Lung (tissue), 16 donors: ENCODE data around the gene DENND4B. TPM values are rescaled to one million over a fixed set of nuclear protein-coding genes. Genes with fewer than 3 reads are reported as not detected.

Source experiments
- ATAC-seq: fragments of 200-7000 bp; cut with Tn5 transposase; one replicate; pipeline ENCODE4 v1.9.1; 2020; ENCODE audit warnings: moderate number of reproducible peaks; ENCODE audit not compliant: insufficient read depth, low FRiP score
- DNase-seq, 3 donors: peaks; one replicate each; pipeline ENCODE4 v3.0.0-alpha.2; 2013 to 2017
- H3K27ac ChIP-seq, 2 donors: one replicate each; pipeline ENCODE4 v1.5.1; 2013; ENCODE audit warnings: mild to moderate bottlenecking in 2 of 2, moderate library complexity in 2 of 2, control low read depth in 1 of 2, inconsistent platforms in 1 of 2, low read depth in 1 of 2, low read length in 1 of 2
- H3K27me3 ChIP-seq, 3 donors: one replicate each; pipeline ENCODE4 v1.5.1; 2013; ENCODE audit warnings: low read length in 2 of 3; ENCODE audit not compliant: control insufficient read depth in 3 of 3, insufficient read depth in 3 of 3
- H3K36me3 ChIP-seq, 4 donors: one replicate each; pipeline ENCODE4 v1.5.1; 2013; ENCODE audit warnings: low read length in 4 of 4, mild to moderate bottlenecking in 1 of 4, moderate library complexity in 1 of 4; ENCODE audit not compliant: control insufficient read depth in 4 of 4, insufficient read depth in 4 of 4
- H3K4me1 ChIP-seq, 5 donors: one replicate each; pipeline ENCODE4 v1.5.1; 2013; ENCODE audit warnings: low read length in 5 of 5, mild to moderate bottlenecking in 2 of 5, moderate library complexity in 1 of 5; ENCODE audit not compliant: control insufficient read depth in 5 of 5, insufficient read depth in 5 of 5
- H3K4me3 ChIP-seq: one replicate; pipeline ENCODE4 v1.5.1; 2013; ENCODE audit warnings: mild to moderate bottlenecking, control low read depth, moderate library complexity
- H3K9ac ChIP-seq, 2 donors: one replicate each; pipeline ENCODE4 v1.5.1; 2013; ENCODE audit warnings: low read length in 2 of 2, control low read depth in 1 of 2; ENCODE audit not compliant: insufficient read depth in 1 of 2
- H3K9me3 ChIP-seq, 4 donors: one replicate each; pipeline ENCODE4 v1.5.1; 2013; ENCODE audit warnings: low read length in 3 of 4, mild to moderate bottlenecking in 1 of 4, moderate library complexity in 1 of 4; ENCODE audit not compliant: control insufficient read depth in 4 of 4, insufficient read depth in 3 of 4
- WGBS, 2 donors: extraction: QIAGEN DNeasy Blood & Tissue Kit; methylation state at CpG; one replicate each; pipeline ENCODE4 v1.1.7; 2013; 5-methylcytosine and 5-hydroxymethylcytosine counted together
- long read RNA-seq, 5 donors: transcript quantifications; one replicate each; lab custom pipeline, GENCODE V29; 2026
- polyA plus RNA-seq, 2 donors: library from polyadenylated mRNA; stranded (reverse); fragments of 200-250 nt; gene quantifications; one replicate each; pipeline ENCODE4 v1.2.1, GENCODE V29; 2013
- total RNA-seq, 2 donors: library from RNA; depleted of rRNA in 1 of 2; stranded (reverse); fragments of >200 nt in 1 of 2; gene quantifications; one replicate each; pipeline ENCODE4 v1.2.1, GENCODE V29; 2014 to 2021
- TF ChIP-seq, protein P1 (sequence below): IDR thresholded peaks from 2 replicates; pipeline ENCODE4 v1.5.1; 2012; ENCODE audit warnings: mild to moderate bottlenecking; ENCODE audit errors: control extremely low read depth, extremely low read depth
- donor health status: control.
- donor health status: control.
- donor health status: Bipolar disorder and iron deficiency.
- donor health status: healthy.
- donor health status: DM: yes; HTN: yes; CAD: no.

The DENND4B gene, protein sequence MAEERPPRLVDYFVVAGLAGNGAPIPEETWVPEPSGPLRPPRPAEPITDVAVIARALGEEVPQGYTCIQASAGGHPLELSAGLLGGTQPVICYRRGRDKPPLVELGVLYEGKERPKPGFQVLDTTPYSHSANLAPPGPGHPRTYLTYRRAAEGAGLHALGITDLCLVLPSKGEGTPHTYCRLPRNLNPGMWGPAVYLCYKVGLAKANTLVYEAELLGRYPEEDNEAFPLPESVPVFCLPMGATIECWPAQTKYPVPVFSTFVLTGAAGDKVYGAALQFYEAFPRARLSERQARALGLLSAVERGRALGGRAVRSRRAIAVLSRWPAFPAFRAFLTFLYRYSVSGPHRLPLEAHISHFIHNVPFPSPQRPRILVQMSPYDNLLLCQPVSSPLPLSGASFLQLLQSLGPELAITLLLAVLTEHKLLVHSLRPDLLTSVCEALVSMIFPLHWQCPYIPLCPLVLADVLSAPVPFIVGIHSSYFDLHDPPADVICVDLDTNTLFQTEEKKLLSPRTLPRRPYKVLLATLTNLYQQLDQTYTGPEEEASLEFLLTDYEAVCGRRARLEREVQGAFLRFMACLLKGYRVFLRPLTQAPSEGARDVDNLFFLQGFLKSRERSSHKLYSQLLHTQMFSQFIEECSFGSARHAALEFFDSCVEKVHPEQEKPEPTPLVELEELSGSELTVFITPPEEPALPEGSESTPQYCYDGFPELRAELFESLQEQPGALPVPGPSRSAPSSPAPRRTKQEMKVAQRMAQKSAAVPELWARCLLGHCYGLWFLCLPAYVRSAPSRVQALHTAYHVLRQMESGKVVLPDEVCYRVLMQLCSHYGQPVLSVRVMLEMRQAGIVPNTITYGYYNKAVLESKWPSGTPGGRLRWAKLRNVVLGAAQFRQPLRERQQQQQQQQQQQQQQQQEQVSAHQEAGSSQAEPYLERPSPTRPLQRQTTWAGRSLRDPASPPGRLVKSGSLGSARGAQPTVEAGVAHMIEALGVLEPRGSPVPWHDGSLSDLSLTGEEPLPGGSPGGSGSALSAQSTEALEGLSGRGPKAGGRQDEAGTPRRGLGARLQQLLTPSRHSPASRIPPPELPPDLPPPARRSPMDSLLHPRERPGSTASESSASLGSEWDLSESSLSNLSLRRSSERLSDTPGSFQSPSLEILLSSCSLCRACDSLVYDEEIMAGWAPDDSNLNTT (N-terminal part only)
- total RNA-seq (10 to 100 TPM; 40.5 to 84.7 TPM), polyA plus RNA-seq (10 to 100 TPM; 57.2 to 61.6 TPM)
- long read RNA-seq, donor 1, partial matches to known transcripts: 0 of 3 reads
- long read RNA-seq, donor 1, other reads (novel, unspliced or antisense): 0 of 3 reads
- long read RNA-seq, donor 2: 0 reads
- long read RNA-seq, donor 3, partial matches to known transcripts: 0 of 1 reads
- long read RNA-seq, donor 3, other reads (novel, unspliced or antisense): 0 of 1 reads
- long read RNA-seq, donor 4, partial matches to known transcripts: 0 of 2 reads
- long read RNA-seq, donor 4, other reads (novel, unspliced or antisense): 0 of 2 reads
- long read RNA-seq, donor 5, partial matches to known transcripts: 0 of 4 reads
- long read RNA-seq, donor 5, other reads (novel, unspliced or antisense): 0 of 4 reads

DNA sequence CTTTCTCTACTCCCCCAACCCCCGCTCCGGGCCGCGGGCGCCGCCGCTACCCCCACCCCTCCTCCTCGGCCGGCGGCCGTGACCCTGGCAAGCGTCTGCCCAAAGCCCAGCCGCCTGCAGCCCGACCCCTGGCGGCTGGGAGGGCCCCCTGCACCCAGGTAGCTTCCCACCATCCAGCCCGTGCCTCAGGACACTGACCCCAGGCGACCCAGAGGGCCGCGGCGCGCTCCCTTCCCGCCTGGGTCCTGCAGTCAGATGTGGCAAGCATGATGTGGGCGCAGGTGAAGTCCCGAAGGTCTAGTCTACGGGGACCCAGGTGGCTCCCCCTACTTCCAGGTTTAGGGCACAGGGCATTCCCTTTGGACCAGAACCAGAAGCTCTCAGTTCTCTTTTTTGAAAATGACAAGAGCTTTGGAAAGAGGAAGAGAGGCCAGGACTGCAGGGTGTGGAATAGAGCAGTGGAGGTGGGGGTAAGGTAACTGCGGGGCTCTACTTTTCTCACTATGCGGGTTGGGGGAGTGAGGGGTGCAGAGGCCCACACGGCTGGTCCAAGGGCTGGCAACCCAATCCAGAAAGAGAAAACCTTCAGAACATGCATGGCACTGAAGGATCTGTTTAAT lies at the start of gene DENND4B:
Gene DENND4B (minus strand): TSS at position 97 of the 620 bp plus-strand sequence. CDS start 2,344 bp downstream, outside the sequence.
- DNase-seq: peak; percentile 84 to 88 (median 85)
- Histone ChIP-seq H3K27me3 (no peaks in the 10 kb centered on the region), H3K4me1 (peaks cover 0 to 14% (median 8%) of the 10 kb centered on the region in 5 donors), H3K9me3 (no peaks in the 10 kb centered on the region), H3K27ac (peak within 1 kb of the TSS; percentile 97 to 99), H3K4me3 (peak within 1 kb of the TSS; percentile 75), H3K9ac (peak within 1 kb of the TSS; percentile 55 to 76), H3K36me3 (peaks cover 7 to 39% (median 35%) of the 10 kb centered on the region in 4 donors)
- ATAC-seq: peak; percentile 87
- TF ChIP-seq, protein P1, sequence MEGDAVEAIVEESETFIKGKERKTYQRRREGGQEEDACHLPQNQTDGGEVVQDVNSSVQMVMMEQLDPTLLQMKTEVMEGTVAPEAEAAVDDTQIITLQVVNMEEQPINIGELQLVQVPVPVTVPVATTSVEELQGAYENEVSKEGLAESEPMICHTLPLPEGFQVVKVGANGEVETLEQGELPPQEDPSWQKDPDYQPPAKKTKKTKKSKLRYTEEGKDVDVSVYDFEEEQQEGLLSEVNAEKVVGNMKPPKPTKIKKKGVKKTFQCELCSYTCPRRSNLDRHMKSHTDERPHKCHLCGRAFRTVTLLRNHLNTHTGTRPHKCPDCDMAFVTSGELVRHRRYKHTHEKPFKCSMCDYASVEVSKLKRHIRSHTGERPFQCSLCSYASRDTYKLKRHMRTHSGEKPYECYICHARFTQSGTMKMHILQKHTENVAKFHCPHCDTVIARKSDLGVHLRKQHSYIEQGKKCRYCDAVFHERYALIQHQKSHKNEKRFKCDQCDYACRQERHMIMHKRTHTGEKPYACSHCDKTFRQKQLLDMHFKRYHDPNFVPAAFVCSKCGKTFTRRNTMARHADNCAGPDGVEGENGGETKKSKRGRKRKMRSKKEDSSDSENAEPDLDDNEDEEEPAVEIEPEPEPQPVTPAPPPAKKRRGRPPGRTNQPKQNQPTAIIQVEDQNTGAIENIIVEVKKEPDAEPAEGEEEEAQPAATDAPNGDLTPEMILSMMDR: peak; percentile 64
- WGBS, 2 donors: 7 to 9% methylated on average over 28 of the region's 28 CpGs

DNA sequence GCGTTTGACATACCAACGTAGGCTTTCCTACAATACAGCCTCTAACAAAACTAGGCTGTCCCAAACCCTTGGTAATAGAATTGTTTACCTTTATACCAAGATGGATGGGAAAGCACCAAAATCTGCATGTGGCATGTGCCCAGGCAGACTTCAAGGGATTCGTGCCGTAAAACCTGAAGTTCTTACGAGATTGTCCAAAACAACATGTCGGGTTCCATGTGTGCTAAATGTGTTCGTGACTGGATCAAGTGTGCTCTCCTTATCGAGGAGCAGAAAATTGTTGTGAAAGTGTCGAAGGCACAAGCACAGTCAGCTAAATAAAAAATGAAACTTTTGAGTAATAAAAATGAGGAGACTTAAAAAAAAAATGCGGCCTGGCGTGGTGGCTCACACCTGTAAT lies 49.1 kb upstream of the DENND4B start:
- TF ChIP-seq, protein P1: no peak
- no peaks in the 10 kb centered on the region for H3K9me3 ChIP-seq
- 96 to 97% methylated on average over 11 of the region's 11 CpGs for WGBS, 2 donors
- no peak overlapping the region for H3K27ac ChIP-seq
- no peak for DNase-seq
- no peak for ATAC-seq
- H3K9ac ChIP-seq: no peak overlapping the region
- no peaks in the 10 kb centered on the region for H3K27me3 ChIP-seq
- H3K4me1 ChIP-seq: peaks cover 4 to 11% (median 6%) of the 10 kb centered on the region in 5 donors
- peaks cover 13 to 26% (median 17%) of the 10 kb centered on the region in 4 donors for H3K36me3 ChIP-seq
- H3K4me3 ChIP-seq: no peak overlapping the region

- H3K27ac ChIP-seq: no peak overlapping the region
- peaks cover 13 to 26% (median 17%) of the 10 kb centered on the region in 4 donors for H3K36me3 ChIP-seq
- H3K9ac ChIP-seq: no peak overlapping the region
- peaks cover 4 to 11% (median 6%) of the 10 kb centered on the region in 5 donors for H3K4me1 ChIP-seq
- no peak overlapping the region for H3K4me3 ChIP-seq
- ATAC-seq (no peak), DNase-seq (no peak)
- no peaks in the 10 kb centered on the region for H3K27me3 ChIP-seq
- TF ChIP-seq, protein P1: no peak
- 89 to 94% methylated on average over 3 of the region's 3 CpGs for WGBS, 2 donors
- no peaks in the 10 kb centered on the region for H3K9me3 ChIP-seq
Observed at GRCh38 chr1:153995202-153995601, 48.7 kb upstream of the DENND4B start.
